GM12878 (cell line): ENCODE results near the gene INHBB. TPM values are rescaled to one million over a fixed set of nuclear protein-coding genes. Genes with fewer than 3 reads are reported as not detected.

Experiments used
- ATAC-seq: fragments of 200-7000 bp; cut with Tn5 transposase; 3 replicates; pipeline ENCODE4 v1.9.1; 2020; ENCODE audit warnings: mild to moderate bottlenecking, moderate library complexity
- BruUV-seq: library from RNA; stranded (reverse); fragments of 400-500 nt; replicated peaks from 2 replicates; lab custom pipeline; 2021; lab: Mats Ljungman, UMichigan
- CTCF ChIA-PET: fragments of 300-600 bp; sonication (Branson Sonifier 250); formaldehyde crosslinking; extraction: SDS; loops from one replicate; lab custom pipeline; 2021; ENCODE audit warnings: inconsistent platforms; lab: Yijun Ruan, JAX
- POLR2A ChIA-PET: fragments of 350-600 bp; formaldehyde crosslinking; extraction: SDS; loops from one replicate; lab custom pipeline; 2021; ENCODE audit warnings: inconsistent platforms; lab: Charles Lee
- RAD21 ChIA-PET: fragments of 300-600 bp; sonication (Branson Sonifier 250); formaldehyde crosslinking; loops from one replicate; lab custom pipeline; 2023; ENCODE audit warnings: antibody characterized with exemption; ENCODE audit not compliant: unreplicated experiment; lab: Charles Lee
- SMC1A ChIA-PET: fragments of 300-600 bp; sonication (Branson Sonifier 250); formaldehyde crosslinking; loops from one replicate; lab custom pipeline; 2023; ENCODE audit not compliant: unreplicated experiment, uncharacterized antibody; lab: Charles Lee
- DNase-seq: peaks from one replicate; pipeline ENCODE4 v3.0.0-alpha.2; 2011; ENCODE audit warnings: low read depth, low spot score
- FAIRE-seq: peaks from 3 replicates; lab custom pipeline; 2011; peaks lifted over from hg19 to GRCh38; lab: Jason Lieb, UNC
- H2AFZ ChIP-seq: 2 replicates; pipeline ENCODE4 v1.6.0; 2011; ENCODE audit warnings: low read depth, low read length, control low read depth; ENCODE audit not compliant: control insufficient read depth
- H3K27ac ChIP-seq: 2 replicates; pipeline ENCODE4 v1.5.1; 2011; ENCODE audit warnings: control low read depth; ENCODE audit not compliant: control insufficient read depth, insufficient read depth
- H3K27me3 ChIP-seq, 2 experiments: replicated peaks in 1 of 2; 2 replicates each; pipeline versions ENCODE4 v1.6.0 to v1.6.1; 2011; ENCODE audit warnings: low read length in 1 of 2; ENCODE audit not compliant: control insufficient read depth in 2 of 2, insufficient read depth in 2 of 2
- H3K36me3 ChIP-seq, 2 experiments: 2 replicates each; pipeline ENCODE4 v1.5.1; 2011; ENCODE audit warnings: low read length in 1 of 2; ENCODE audit not compliant: control insufficient read depth in 2 of 2, insufficient read depth in 2 of 2
- H3K4me1 ChIP-seq: 2 replicates; pipeline ENCODE4 v1.6.1; 2011; ENCODE audit warnings: mild to moderate bottlenecking, low read length, moderate library complexity, mixed read lengths; ENCODE audit not compliant: control insufficient read depth, insufficient read depth
- H3K4me2 ChIP-seq: 2 replicates; pipeline ENCODE4 v1.6.0; 2011; ENCODE audit warnings: control low read depth; ENCODE audit not compliant: control insufficient read depth, insufficient read depth
- H3K4me3 ChIP-seq: fragments of 200-600 bp; sonication (generic); 2 replicates; pipeline ENCODE4 v1.5.1; 2016
- H3K79me2 ChIP-seq: 2 replicates; pipeline ENCODE4 v1.6.0; 2011; ENCODE audit warnings: low read length; ENCODE audit not compliant: control insufficient read depth, insufficient read depth
- H3K9ac ChIP-seq: 2 replicates; pipeline ENCODE4 v1.8.0; 2011; ENCODE audit warnings: low read length, control low read depth, mixed read lengths; ENCODE audit not compliant: control insufficient read depth, insufficient read depth
- H3K9me3 ChIP-seq: replicated peaks from 3 replicates; pipeline ENCODE4 v1.5.1; 2011; ENCODE audit warnings: mild to moderate bottlenecking, low read length; ENCODE audit not compliant: control insufficient read depth, insufficient read depth
- H4K20me1 ChIP-seq: 2 replicates; pipeline ENCODE4 v1.6.0; 2011; ENCODE audit not compliant: control insufficient read depth, insufficient read depth
- ASH2L ChIP-seq: fragments of 300-600, 200-600 bp; sonication (generic); IDR thresholded peaks from 2 replicates; pipeline ENCODE4 v1.6.1; 2017; ENCODE audit warnings: low read depth, mild to moderate bottlenecking, borderline replicate concordance
- CEBPB ChIP-seq, 2 experiments: fragments of 150-350 bp in 1 of 2; IDR thresholded peaks; 2 replicates each; pipeline ENCODE4 v1.6.1; 2012 to 2014; ENCODE audit warnings: low read depth in 2 of 2, low read length in 2 of 2, borderline replicate concordance in 1 of 2, inconsistent platforms in 1 of 2
- E2F8 ChIP-seq: fragments of 450-650 bp; IDR thresholded peaks from 2 replicates; pipeline ENCODE4 v1.6.1; 2018; ENCODE audit warnings: mild to moderate bottlenecking, low read depth, moderate library complexity; ENCODE audit not compliant: partially characterized antibody
- EZH2 ChIP-seq: IDR thresholded peaks from 2 replicates; pipeline ENCODE4 v1.6.1; 2012; ENCODE audit warnings: low read depth, mild to moderate bottlenecking, control low read depth, inconsistent platforms, low read length, borderline replicate concordance; ENCODE audit not compliant: control insufficient read depth
- JUNB ChIP-seq: IDR thresholded peaks from 2 replicates; pipeline ENCODE4 v1.6.1; 2016; ENCODE audit warnings: antibody characterized with exemption, mild to moderate bottlenecking
- KDM1A ChIP-seq: fragments of 200-600 bp; sonication (generic); IDR thresholded peaks from 2 replicates; pipeline ENCODE4 v1.6.1; 2016; ENCODE audit warnings: borderline replicate concordance
- MTA2 ChIP-seq: fragments of 450-650 bp; IDR thresholded peaks from 2 replicates; pipeline ENCODE4 v1.6.1; 2016; ENCODE audit warnings: low read depth, mild to moderate bottlenecking, moderate library complexity
- MXI1 ChIP-seq: fragments of 150-350 bp; IDR thresholded peaks from 2 replicates; pipeline ENCODE4 v1.6.1; 2011; ENCODE audit warnings: low read depth, mild to moderate bottlenecking, inconsistent platforms, low read length, improper control_type of control experiment
- NFXL1 ChIP-seq: fragments of 450-650 bp; IDR thresholded peaks from 2 replicates; pipeline ENCODE4 v1.6.1; 2017; ENCODE audit warnings: antibody characterized with exemption, mild to moderate bottlenecking, borderline replicate concordance
- PML ChIP-seq: IDR thresholded peaks from 2 replicates; pipeline ENCODE4 v1.6.1; 2012; ENCODE audit warnings: low read length, inconsistent platforms
- REST ChIP-seq: IDR thresholded peaks from 2 replicates; pipeline ENCODE4 v1.6.1; 2012; ENCODE audit warnings: mild to moderate bottlenecking, low read depth, low read length
- STAT3 ChIP-seq: IDR thresholded peaks from 2 replicates; pipeline ENCODE4 v1.6.1; 2011; ENCODE audit warnings: low read depth, low read length, improper control_type of control experiment
- SUZ12 ChIP-seq: fragments of 200-600 bp; sonication (generic); IDR thresholded peaks from one replicate; pipeline ENCODE4 v1.6.1; 2018; ENCODE audit warnings: antibody characterized with exemption, mild to moderate bottlenecking; ENCODE audit not compliant: unreplicated experiment
- ZBTB11 ChIP-seq: fragments of 450-650 bp; formaldehyde crosslinking; IDR thresholded peaks from 2 replicates; pipeline ENCODE4 v1.5.0; 2022; ENCODE audit warnings: mild to moderate bottlenecking, missing genetic modification characterization
- WGBS: methylation state at CpG from one replicate; pipeline ENCODE4 v1.1.6; 2016; ENCODE audit warnings: low lambda C conversion rate; ENCODE audit not compliant: insufficient replicate concordance, insufficient coverage; ENCODE audit errors: missing lambda C conversion rate; 5-methylcytosine and 5-hydroxymethylcytosine counted together
- in situ Hi-C: fragments of 300-500 bp; cut with MboI; formaldehyde crosslinking; loops from 9 replicates; pipeline ENCODE4 v1.14.3; 2018; ENCODE audit warnings: mixed read lengths
- intact Hi-C: fragments of 100-400 bp; cut with micrococcal nuclease; formaldehyde crosslinking; loops from one replicate; pipeline ENCODE4 v1.14.2; 2022; ENCODE audit not compliant: unreplicated experiment
- polyA plus RNA-seq, 11 experiments: library from polyadenylated mRNA; depleted of rRNA in 4 of 11; unstranded in 6 of 11; stranded (reverse) in 5 of 11; fragments of >200 nt; fragmentation: Nextera tagmentation in 4 of 11; fragmentation: Illumina TruSeq in 1 of 11; extraction: Ambion mirVana in 4 of 11; extraction: Trizol in 1 of 11; gene quantifications; 1 replicate in 1 of 11; 2 replicates in 10 of 11; pipeline versions ENCODE4 v1.2.1 to v1.2.3, GENCODE V29; 2011 to 2016; ENCODE audit warnings: inconsistent platforms in 2 of 11, missing spikeins in 2 of 11, low read depth in 1 of 11
- total RNA-seq, 4 experiments: library from RNA; depleted of rRNA in 3 of 4; stranded (reverse); fragments of >200 nt in 3 of 4; fragmentation: Illumina TruSeq in 1 of 4; extraction: Trizol in 1 of 4; gene quantifications; 2 replicates each; pipeline versions ENCODE4 v1.2.1 to v1.2.3, GENCODE V29; 2013 to 2021

The INHBB gene
- total and polyA plus RNA-seq, 10 of the 15 experiments (the other 5 are each of a cell fraction or from before 2014, with no cell fraction given): 0.05 TPM; not detected in 9

- no peaks in the 10 kb centered on the region; a peak in 3 of 4 replicates for H3K27me3 ChIP-seq
- FAIRE-seq: no peak
- TF ChIP-seq MXI1 (no peak), PML (no peak), NFXL1 (no peak), ZBTB11 (CRISPR knock-in tag) (no peak), REST (no peak), STAT3 (no peak), JUNB (no peak), E2F8 (no peak), ASH2L (no peak), EZH2 (no peak), SUZ12 (no peak), CEBPB (IDR thresholded peaks at IDR 0.05; ENCODE audit: borderline replicate concordance in 1 of 2, low read depth in 2 of 2, low read length in 2 of 2) (no peak), MTA2 (no peak), KDM1A (no peak)
Observed at GRCh38 chr2:120353931-120354330, 8.0 kb downstream of the INHBB start.

More at GRCh38 chr2:120353931-120354330, 8.0 kb downstream of the INHBB start:
- H3K27ac ChIP-seq: no peak overlapping the region
- ChIA-PET POLR2A (no interaction called here), RAD21 (no interaction called here), CTCF (interaction anchor here (1.3 kb wide), 1 partner anchor 10 kb away, joined by 3 read pairs; no protein-coding TSS in a partner anchor), SMC1A (no interaction called here)
- 62% methylated on average over 10 of the region's 10 CpGs for WGBS
- H3K79me2 ChIP-seq: no peaks in the 10 kb centered on the region
- in situ Hi-C loops: no loop called here
- H3K4me1 ChIP-seq: no peaks in the 10 kb centered on the region
- intact Hi-C loops: no loop called here
- H3K4me3 ChIP-seq: no peak overlapping the region
- no peak for DNase-seq
- no peak for ATAC-seq
- H3K4me2 ChIP-seq: no peak overlapping the region
- BruUV-seq: no TSS peak
- no peaks in the 10 kb centered on the region for H3K36me3 ChIP-seq
- H2AFZ ChIP-seq: no peak overlapping the region
- no peaks in the 10 kb centered on the region for H4K20me1 ChIP-seq
- no peak overlapping the region for H3K9ac ChIP-seq
- H3K9me3 ChIP-seq: no peaks in the 10 kb centered on the region
